H1 (cell line): ENCODE measurements around the gene KLHL28. TPM values are rescaled to one million over a fixed set of nuclear protein-coding genes. Genes with fewer than 3 reads are reported as not detected.

Source experiments
- CTCF ChIA-PET: fragments of 300-600 bp; sonication (Branson Sonifier 250); formaldehyde crosslinking; loops from one replicate; lab custom pipeline; 2021; ENCODE audit not compliant: partially characterized antibody; lab: Charles Lee
- POLR2A ChIA-PET: fragments of 300-600 bp; sonication (Branson Sonifier 250); formaldehyde crosslinking; loops from one replicate; lab custom pipeline; 2021; ENCODE audit warnings: inconsistent platforms; ENCODE audit not compliant: partially characterized antibody; lab: Charles Lee
- DNase-seq, 2 experiments: peaks; one replicate each; pipeline versions ENCODE4 v3.0.0 to v3.0.0-alpha.2; 2010 to 2022; ENCODE audit warnings: low spot score in 2 of 2, low read depth in 1 of 2, mixed read lengths in 1 of 2
- FAIRE-seq: peaks from 2 replicates; lab custom pipeline; 2011; peaks lifted over from hg19 to GRCh38; lab: Jason Lieb, UNC
- H2AFZ ChIP-seq: 2 replicates; pipeline ENCODE4 v1.8.1; 2012; ENCODE audit warnings: low read length, inconsistent platforms
- H2AK5ac ChIP-seq: 2 replicates; pipeline ENCODE4 v1.6.1; 2013; ENCODE audit warnings: low read depth, low read length
- H2BK120ac ChIP-seq: replicated peaks from 2 replicates; pipeline ENCODE3; 2013; ENCODE audit warnings: low read depth, low read length, inconsistent platforms
- H2BK12ac ChIP-seq: 2 replicates; pipeline ENCODE4 v1.6.1; 2013; ENCODE audit warnings: low read depth, low read length
- H2BK15ac ChIP-seq: 2 replicates; pipeline ENCODE4 v1.6.1; 2013; ENCODE audit warnings: low read length
- H2BK20ac ChIP-seq: 2 replicates; pipeline ENCODE4 v1.6.1; 2013; ENCODE audit warnings: low read length
- H2BK5ac ChIP-seq: 2 replicates; pipeline ENCODE4 v1.6.1; 2013; ENCODE audit warnings: low read depth, low read length
- H3K14ac ChIP-seq: 2 replicates; pipeline ENCODE4 v1.6.1; 2013; ENCODE audit warnings: inconsistent platforms; ENCODE audit not compliant: insufficient read length
- H3K18ac ChIP-seq: 2 replicates; pipeline ENCODE4 v1.6.1; 2013; ENCODE audit warnings: low read length; ENCODE audit errors: extremely low read depth
- H3K23ac ChIP-seq: 2 replicates; pipeline ENCODE4 v1.6.1; 2013; ENCODE audit warnings: inconsistent platforms; ENCODE audit not compliant: insufficient read length
- H3K23me2 ChIP-seq: 2 replicates; pipeline ENCODE4 v1.6.1; 2013; ENCODE audit warnings: low read depth, low read length
- H3K27ac ChIP-seq: 2 replicates; pipeline ENCODE4 v1.6.1; 2011; ENCODE audit warnings: low read depth, low read length, inconsistent platforms
- H3K27me3 ChIP-seq, 4 experiments: replicated peaks in 1 of 4; 1 replicate in 1 of 4; 2 replicates in 3 of 4; pipeline versions ENCODE4 v1.6.1 to v1.8.1; 2011 to 2013; ENCODE audit warnings: low read length in 3 of 4, mild to moderate bottlenecking in 3 of 4, inconsistent platforms in 2 of 4, mixed read lengths in 2 of 4, moderate library complexity in 1 of 4; ENCODE audit not compliant: control insufficient read depth in 3 of 4, insufficient read depth in 3 of 4; ENCODE audit errors: extremely low read depth in 1 of 4
- H3K36me3 ChIP-seq, 4 experiments: 2 replicates each; pipeline versions ENCODE4 v1.6.1 to v1.8.1; 2011 to 2013; ENCODE audit warnings: mild to moderate bottlenecking in 4 of 4, low read length in 3 of 4, moderate library complexity in 2 of 4, control low read depth in 1 of 4, inconsistent platforms in 1 of 4; ENCODE audit not compliant: insufficient read depth in 4 of 4, control insufficient read depth in 2 of 4
- H3K4ac ChIP-seq: replicated peaks from 2 replicates; pipeline ENCODE3; 2013; ENCODE audit warnings: low read length, low read depth, mixed read lengths, inconsistent platforms; ENCODE audit not compliant: insufficient read length
- H3K4me1 ChIP-seq, 4 experiments: replicated peaks in 1 of 4; 1 replicate in 1 of 4; 2 replicates in 3 of 4; pipeline versions ENCODE4 v1.6.1 to v1.8.1; 2011 to 2013; ENCODE audit warnings: low read length in 3 of 4, inconsistent platforms in 2 of 4, mixed read lengths in 1 of 4; ENCODE audit not compliant: insufficient read depth in 4 of 4, control insufficient read depth in 3 of 4
- H3K4me2 ChIP-seq, 2 experiments: 2 replicates each; pipeline versions ENCODE4 v1.6.1 to v1.8.1; 2011 to 2013; ENCODE audit warnings: low read depth in 2 of 2, low read length in 2 of 2, control low read depth in 1 of 2, inconsistent platforms in 1 of 2, mild to moderate bottlenecking in 1 of 2; ENCODE audit not compliant: insufficient read depth in 1 of 2
- H3K4me3 ChIP-seq, 4 experiments: fragments of 200-600, 300-600 bp in 1 of 4; sonication (generic), shearing (Covaris generic), sonication (Bioruptor Twin) in 1 of 4; 2 replicates each; pipeline versions ENCODE4 v1.5.1 to v1.8.1; 2011 to 2016; ENCODE audit warnings: low read length in 4 of 4, low read depth in 3 of 4, control low read depth in 2 of 4, inconsistent platforms in 2 of 4, mild to moderate bottlenecking in 2 of 4, mixed read lengths in 1 of 4, moderate library complexity in 1 of 4; ENCODE audit not compliant: insufficient read depth in 2 of 4; ENCODE audit errors: extremely low read depth in 1 of 4
- H3K56ac ChIP-seq: replicated peaks from 2 replicates; pipeline ENCODE3; 2013; ENCODE audit warnings: low read depth, mild to moderate bottlenecking, mixed read lengths, low read length, inconsistent platforms; ENCODE audit not compliant: insufficient read length
- H3K79me1 ChIP-seq: 2 replicates; pipeline ENCODE4 v1.6.1; 2013; ENCODE audit warnings: low read depth, low read length, control low read depth
- H3K79me2 ChIP-seq, 2 experiments: 2 replicates each; pipeline versions ENCODE4 v1.6.1 to v1.8.1; 2012 to 2013; ENCODE audit warnings: low read length in 2 of 2, mild to moderate bottlenecking in 2 of 2, inconsistent platforms in 1 of 2; ENCODE audit not compliant: insufficient read depth in 2 of 2, control insufficient read depth in 1 of 2
- H3K9ac ChIP-seq, 4 experiments: replicated peaks in 1 of 4; 1 replicate in 1 of 4; 2 replicates in 3 of 4; pipeline versions ENCODE4 v1.6.1 to v1.8.1; 2011 to 2013; ENCODE audit warnings: low read depth in 3 of 4, low read length in 3 of 4, control low read depth in 2 of 4, mild to moderate bottlenecking in 2 of 4, moderate library complexity in 2 of 4, inconsistent platforms in 1 of 4; ENCODE audit errors: extremely low read depth in 1 of 4
- H3K9me3 ChIP-seq, 2 experiments: 2 replicates each; pipeline versions ENCODE4 v1.6.1 to v1.8.1; 2012 to 2013; ENCODE audit warnings: mild to moderate bottlenecking in 2 of 2, moderate library complexity in 2 of 2, control low read depth in 1 of 2, inconsistent platforms in 1 of 2, low read depth in 1 of 2, low read length in 1 of 2, mixed read lengths in 1 of 2; ENCODE audit not compliant: insufficient read depth in 2 of 2
- H4K20me1 ChIP-seq, 2 experiments: replicated peaks in 1 of 2; 2 replicates each; pipeline versions ENCODE3 to v1.8.1; 2011 to 2013; ENCODE audit warnings: inconsistent platforms in 2 of 2, low read length in 2 of 2, mild to moderate bottlenecking in 1 of 2; ENCODE audit not compliant: insufficient read depth in 2 of 2, control insufficient read depth in 1 of 2
- H4K5ac ChIP-seq: 2 replicates; pipeline ENCODE4 v1.6.1; 2013; ENCODE audit warnings: low read length, low read depth, mixed read lengths, inconsistent platforms; ENCODE audit not compliant: insufficient read length
- H4K8ac ChIP-seq: 2 replicates; pipeline ENCODE4 v1.8.0; 2013; ENCODE audit warnings: mild to moderate bottlenecking, moderate library complexity, low read length, inconsistent platforms; ENCODE audit not compliant: insufficient read depth; ENCODE audit errors: extremely low read depth
- H4K91ac ChIP-seq: replicated peaks from 2 replicates; pipeline ENCODE3; 2013; ENCODE audit warnings: low read length, mixed read lengths, inconsistent platforms; ENCODE audit not compliant: insufficient read length
- BCL11A ChIP-seq, 2 experiments: IDR thresholded peaks; one replicate each; pipeline ENCODE4 v1.6.1; 2011; ENCODE audit warnings: low read depth in 2 of 2, low read length in 2 of 2, mild to moderate bottlenecking in 2 of 2
- BRCA1 ChIP-seq: IDR thresholded peaks from 2 replicates; pipeline ENCODE4 v1.6.1; 2012; ENCODE audit warnings: low read depth, low read length, improper control_type of control experiment
- CBX8 ChIP-seq: fragments of 300-800, 300-1000 bp; sonication (generic); IDR thresholded peaks from 2 replicates; pipeline ENCODE4 v1.7.1; 2016; ENCODE audit warnings: low read depth, low read length, borderline replicate concordance
- CHD2 ChIP-seq: IDR thresholded peaks from 2 replicates; pipeline ENCODE4 v1.6.1; 2012; ENCODE audit warnings: low read length, improper control_type of control experiment
- KDM4A ChIP-seq: IDR thresholded peaks from one replicate; pipeline ENCODE4 v1.7.1; 2012; ENCODE audit warnings: low read depth, mild to moderate bottlenecking, moderate library complexity, low read length, inconsistent platforms; ENCODE audit not compliant: severe bottlenecking
- KDM5A ChIP-seq: fragments of 200-600 bp; IDR thresholded peaks from 2 replicates; pipeline ENCODE4 v1.7.1; 2012; ENCODE audit warnings: mild to moderate bottlenecking, low read length, inconsistent platforms, mixed read lengths
- NRF1 ChIP-seq: IDR thresholded peaks from 2 replicates; pipeline ENCODE4 v1.6.1; 2011; ENCODE audit warnings: mild to moderate bottlenecking, low read depth, low read length, improper control_type of control experiment
- RBBP5 ChIP-seq: IDR thresholded peaks from 2 replicates; pipeline ENCODE4 v1.7.1; 2012; ENCODE audit warnings: low read depth, mild to moderate bottlenecking, inconsistent platforms, low read length, moderate library complexity, borderline replicate concordance
- RFX5 ChIP-seq: IDR thresholded peaks from 2 replicates; pipeline ENCODE4 v1.6.1; 2011; ENCODE audit warnings: low read depth, low read length, improper control_type of control experiment, borderline replicate concordance
- TAF7 ChIP-seq: optimal IDR thresholded peaks from 2 replicates; pipeline ENCODE3; 2011; ENCODE audit warnings: low read depth, mild to moderate bottlenecking, inconsistent platforms, low read length, moderate library complexity, borderline replicate concordance
- WGBS, 2 experiments: shearing (Covaris generic) in 1 of 2; methylation state at CpG; one replicate each; pipeline versions ENCODE4 v1.1.6 to v1.1.7; 2013 to 2015; ENCODE audit warnings: low lambda C conversion rate in 2 of 2, mixed read lengths in 2 of 2, inconsistent platforms in 1 of 2, low coverage in 1 of 2, missing lambda C conversion rate in 1 of 2; ENCODE audit not compliant: insufficient replicate concordance in 2 of 2, insufficient coverage in 1 of 2, insufficient read length in 1 of 2; ENCODE audit errors: extremely low coverage in 1 of 2, missing lambda C conversion rate in 1 of 2; 5-methylcytosine and 5-hydroxymethylcytosine counted together
- polyA plus RNA-seq, 7 experiments: library from polyadenylated mRNA; depleted of rRNA in 3 of 7; stranded (reverse) in 5 of 7; unstranded in 2 of 7; fragments of >200 nt in 5 of 7; fragments of 200-250 nt in 2 of 7; gene quantifications; 1 replicate in 5 of 7; 2 replicates in 1 of 7; 4 replicates in 1 of 7; pipeline versions ENCODE4 v1.2.1 to v1.2.3, GENCODE V29; 2011 to 2013; ENCODE audit warnings: missing spikeins in 2 of 7, mixed read lengths in 2 of 7
- total RNA-seq: library from RNA; stranded (reverse); fragmentation: NEBNext Ultra II Directional; extraction: Animal tissue kit (Norgen Biotek cat#: 25700); gene quantifications from 2 replicates; pipeline ENCODE4 v1.2.1, GENCODE V29; 2021
- TF ChIP-seq, protein P1 (sequence below): IDR thresholded peaks from 2 replicates; pipeline ENCODE4 v1.6.1; 2012; ENCODE audit warnings: inconsistent platforms
- TF ChIP-seq, protein P2 (sequence below): IDR thresholded peaks from 2 replicates; pipeline ENCODE4 v1.6.1; 2011; ENCODE audit warnings: low read length, improper control_type of control experiment

KLHL28 gene
- total and polyA plus RNA-seq, 2 of the 8 experiments (the other 6 are each of a cell fraction or from before 2014, with no cell fraction given), result 3.3 to 10.5 TPM

DNA sequence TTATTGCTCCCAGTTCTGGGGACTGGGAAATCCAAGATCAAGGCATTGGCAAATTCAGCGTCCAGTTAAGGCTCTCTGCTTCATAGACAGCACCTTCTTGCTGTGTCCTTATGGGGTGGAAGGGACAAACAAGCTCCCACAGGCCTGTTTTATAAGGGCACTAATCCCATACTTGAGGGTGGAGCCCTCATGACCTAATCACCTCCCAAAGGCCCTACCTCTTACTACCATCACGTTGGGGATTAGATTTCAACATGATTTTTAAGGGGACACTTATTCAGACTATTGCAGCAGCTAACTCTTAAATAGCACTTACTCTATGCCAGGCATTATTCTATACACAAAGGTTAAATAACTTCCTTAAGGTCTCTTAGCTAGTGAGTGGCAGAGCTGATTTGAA lies 17.5 kb upstream of the KLHL28 start (continued):
- no peak for TF ChIP-seq CHD2

GRCh38 chr14:44971459-44971858 lies 9.7 kb upstream of the KLHL28 start:
- Histone ChIP-seq H4K20me1 (no peaks in the 10 kb centered on the region), H3K79me2 (peaks cover 4 to 95% of the 10 kb centered on the region in 2 experiments; a peak in 3 of 4 replicates), H3K27ac (no peak overlapping the region), H2AFZ (no peak overlapping the region), H3K36me3 (no peaks in the 10 kb centered on the region), H3K27me3 (no peaks in the 10 kb centered on the region), H2BK12ac (no peak overlapping the region), H2BK15ac (no peak overlapping the region), H3K79me1 (no peaks in the 10 kb centered on the region; the same call in 1 of the 2 replicates), H3K4me3 (no peak overlapping the region), H2AK5ac (no peak overlapping the region), H4K5ac (no peak overlapping the region), H3K9ac (no peak overlapping the region), H2BK5ac (no peak overlapping the region), H3K9me3 (no peaks in the 10 kb centered on the region), H3K23ac (no peak overlapping the region), H4K91ac (no peak overlapping the region), H4K8ac (no peak overlapping the region), H2BK120ac (no peak overlapping the region), H3K56ac (no peak overlapping the region), H3K14ac (no peak overlapping the region), H3K4me1 (no peaks in the 10 kb centered on the region), H3K4ac (no peak overlapping the region), H2BK20ac (no peak overlapping the region), H3K18ac (no peak overlapping the region), H3K4me2 (no peak overlapping the region), H3K23me2 (no peaks in the 10 kb centered on the region)
- CTCF ChIA-PET, result no interaction called here
- DNase-seq (no peak), FAIRE-seq (no peak)
- 95% methylated on average over 4 of the region's 4 CpGs; no CpG with 5 or more reads in 1 of the 2 experiments for WGBS, 2 experiments
- POLR2A ChIA-PET, result no interaction called here
- TF ChIP-seq RFX5 (no peak), KDM5A (no peak), BCL11A (IDR thresholded peaks at IDR 0.05; ENCODE audit: low read depth in 2 of 2, low read length in 2 of 2) (no peak), NRF1 (no peak), KDM4A (no peak), CHD2 (no peak), TAF7 (no peak), CBX8 (no peak), RBBP5 (no peak), BRCA1 (no peak)
- TF ChIP-seq, protein P1, sequence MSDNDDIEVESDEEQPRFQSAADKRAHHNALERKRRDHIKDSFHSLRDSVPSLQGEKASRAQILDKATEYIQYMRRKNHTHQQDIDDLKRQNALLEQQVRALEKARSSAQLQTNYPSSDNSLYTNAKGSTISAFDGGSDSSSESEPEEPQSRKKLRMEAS, result no peak
- TF ChIP-seq, protein P2, sequence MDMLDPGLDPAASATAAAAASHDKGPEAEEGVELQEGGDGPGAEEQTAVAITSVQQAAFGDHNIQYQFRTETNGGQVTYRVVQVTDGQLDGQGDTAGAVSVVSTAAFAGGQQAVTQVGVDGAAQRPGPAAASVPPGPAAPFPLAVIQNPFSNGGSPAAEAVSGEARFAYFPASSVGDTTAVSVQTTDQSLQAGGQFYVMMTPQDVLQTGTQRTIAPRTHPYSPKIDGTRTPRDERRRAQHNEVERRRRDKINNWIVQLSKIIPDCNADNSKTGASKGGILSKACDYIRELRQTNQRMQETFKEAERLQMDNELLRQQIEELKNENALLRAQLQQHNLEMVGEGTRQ, result no peak
